HG03432 (cell line): Measurements from ENCODE around the gene IL12RB1.
"Not testable (repeated sequence)": the region's sequence is repeated elsewhere in the genome, so short reads cannot be mapped to it uniquely, and the experiment has no call there.

Source experiments
- ATAC-seq: cut with Tn5 transposase; IDR thresholded peaks from one replicate; pipeline ENCODE4 v1.9.1; 2021; ENCODE audit warnings: mild to moderate bottlenecking, moderate library complexity; ENCODE audit not compliant: unreplicated experiment

The IL12RB1 gene

GRCh38 chr19:18051887-18052286, 34.8 kb downstream of the IL12RB1 start:
- no peak for ATAC-seq

- ATAC-seq: no peak
Observed at GRCh38 chr19:18049385-18049784, 37.3 kb downstream of the IL12RB1 start.

GRCh38 chr19:18046059-18046718, 40.5 kb downstream of the IL12RB1 start:
- ATAC-seq: no peak

- peak; percentile 17 for ATAC-seq
Observed at GRCh38 chr19:18045307-18046050, 41.3 kb downstream of the IL12RB1 start.

- ATAC-seq: peak; percentile 91
Observed at GRCh38 chr19:18044825-18045304, 41.9 kb downstream of the IL12RB1 start.

- no peak for ATAC-seq
Observed at GRCh38 chr19:18043676-18044075, 43.1 kb downstream of the IL12RB1 start.

- ATAC-seq: no peak
Observed at GRCh38 chr19:18041054-18041453, 45.7 kb downstream of the IL12RB1 start.

- ATAC-seq: not testable (repeated sequence)
Observed at GRCh38 chr19:18032102-18032501, 54.6 kb downstream of the IL12RB1 start.

GRCh38 chr19:18031401-18031800, 55.3 kb downstream of the IL12RB1 start:
- not testable (repeated sequence) for ATAC-seq

- no peak for ATAC-seq
Observed at GRCh38 chr19:18029617-18030338, 57.0 kb downstream of the IL12RB1 start.

GRCh38 chr19:18027151-18027550, 59.6 kb downstream of the IL12RB1 start:
- no peak for ATAC-seq

- no peak for ATAC-seq
Observed at GRCh38 chr19:18023622-18024251, 63.0 kb downstream of the IL12RB1 start.

GRCh38 chr19:18021121-18021755, 65.5 kb downstream of the IL12RB1 start:
- ATAC-seq: no peak

GRCh38 chr19:18020212-18021085, 66.3 kb downstream of the IL12RB1 start:
- ATAC-seq: no peak

- ATAC-seq: no peak
Observed at GRCh38 chr19:18017275-18018083, 69.3 kb downstream of the IL12RB1 start.

- ATAC-seq: no peak
Observed at GRCh38 chr19:18016209-18016910, 70.4 kb downstream of the IL12RB1 start.

GRCh38 chr19:18014197-18014596, 72.5 kb downstream of the IL12RB1 start:
- no peak for ATAC-seq
